ENCODE data around the gene IQCK. TPM values are rescaled to one million over a fixed set of nuclear protein-coding genes. Genes with fewer than 3 reads are reported as not detected.

IQCK gene
- total and polyA plus RNA-seq, 2 donors (not counting 3 experiments of a cell fraction or from before 2014, with no cell fraction given), result 17.2 to 18.1 TPM

DNA sequence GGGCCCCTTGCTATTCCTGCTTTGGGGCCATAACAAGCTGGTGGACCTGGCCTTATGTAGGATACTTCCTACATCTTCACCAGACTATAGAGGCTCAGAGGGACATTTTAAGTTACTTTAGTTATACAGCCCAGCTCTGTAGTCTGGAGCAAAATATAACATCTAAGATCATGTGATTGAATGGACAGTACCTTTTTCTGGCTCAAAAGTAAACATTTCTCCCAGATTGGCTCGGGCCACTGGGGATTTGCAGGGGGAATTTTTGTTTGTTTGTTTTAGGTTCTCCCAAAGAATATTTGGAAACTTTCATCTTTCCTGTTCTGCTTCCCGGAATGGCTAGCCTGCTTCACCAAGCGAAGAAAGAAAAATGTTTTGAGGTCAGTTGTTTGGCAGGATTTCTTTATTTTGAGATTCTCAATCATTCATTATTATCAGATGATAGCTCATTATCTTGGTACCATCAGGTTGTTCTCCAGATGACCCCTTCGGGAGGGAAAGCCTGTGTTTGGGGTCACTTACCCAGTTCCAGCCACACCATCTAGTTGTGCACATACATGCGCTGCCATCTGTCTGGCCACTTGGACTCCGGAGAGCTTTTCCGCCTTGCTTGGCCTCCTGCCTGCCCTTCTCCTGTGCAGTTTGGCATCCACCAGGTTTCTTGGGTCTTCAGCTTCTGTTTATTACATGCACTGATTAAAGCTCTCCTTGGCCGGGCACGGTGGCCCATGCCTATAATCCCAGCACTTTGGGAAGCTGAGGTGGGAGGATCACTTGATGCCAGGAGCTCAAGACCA lies 17.2 kb downstream of the IQCK start:
- H3K79me2 ChIP-seq (ENCODE audit: control insufficient read depth, insufficient read depth, low read length), result no peaks in the 10 kb centered on the region
- no peaks in the 10 kb centered on the region for H3K4me1 ChIP-seq (ENCODE audit: control insufficient read depth, extremely low read depth, insufficient read depth, low read length)
- dilution Hi-C loops (cut with MboI; ENCODE audit: extremely low pct_ligation_motif_present, low sequenced_read_pairs) (no loop called here), intact Hi-C loops (cut with micrococcal nuclease) (no loop called here)
- no peaks in the 10 kb centered on the region for H3K27me3 ChIP-seq (ENCODE audit: control insufficient read depth in 2 of 2, insufficient read depth in 2 of 2, low read length in 2 of 2)
- H3K4me3 ChIP-seq (replicated peaks in 1 of 3; ENCODE audit: insufficient read depth in 1 of 3, low read depth in 1 of 3, low read length in 3 of 3), result no peak overlapping the region
- no peak overlapping the region for H2AFZ ChIP-seq (ENCODE audit: low read depth, low read length)
- DNase-seq (ENCODE audit: low read depth, low spot score), result no peak
- no peak overlapping the region for H3K4me2 ChIP-seq (ENCODE audit: insufficient read depth, low read length)
- no TSS peak for BruUV-seq (replicated peaks)
- TF ChIP-seq POLR2AphosphoS5 (IDR thresholded peaks at IDR 0.05; ENCODE audit: insufficient read depth, low read depth, low read length) (no peak), POLR2A (IDR thresholded peaks at IDR 0.05; ENCODE audit: low read depth, low read length) (no peak), JUN (IDR thresholded peaks at IDR 0.05; ENCODE audit: borderline replicate concordance, insufficient read depth, insufficient read length, low read depth) (no peak), MYC (IDR thresholded peaks at IDR 0.05; ENCODE audit: low read depth, low read length) (no peak), FOS (IDR thresholded peaks at IDR 0.05; ENCODE audit: borderline replicate concordance, insufficient read depth, low read length) (no peak), EZH2 (IDR thresholded peaks at IDR 0.05; ENCODE audit: borderline replicate concordance, low read depth, low read length, severe bottlenecking) (no peak), GATA2 (IDR thresholded peaks at IDR 0.05; ENCODE audit: insufficient read depth, insufficient read length, low read depth, low read length) (no peak)
- TF ChIP-seq, protein P1, sequence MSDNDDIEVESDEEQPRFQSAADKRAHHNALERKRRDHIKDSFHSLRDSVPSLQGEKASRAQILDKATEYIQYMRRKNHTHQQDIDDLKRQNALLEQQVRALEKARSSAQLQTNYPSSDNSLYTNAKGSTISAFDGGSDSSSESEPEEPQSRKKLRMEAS (IDR thresholded peaks at IDR 0.05; ENCODE audit: insufficient read depth, insufficient read length), result no peak
- TF ChIP-seq, protein P2, sequence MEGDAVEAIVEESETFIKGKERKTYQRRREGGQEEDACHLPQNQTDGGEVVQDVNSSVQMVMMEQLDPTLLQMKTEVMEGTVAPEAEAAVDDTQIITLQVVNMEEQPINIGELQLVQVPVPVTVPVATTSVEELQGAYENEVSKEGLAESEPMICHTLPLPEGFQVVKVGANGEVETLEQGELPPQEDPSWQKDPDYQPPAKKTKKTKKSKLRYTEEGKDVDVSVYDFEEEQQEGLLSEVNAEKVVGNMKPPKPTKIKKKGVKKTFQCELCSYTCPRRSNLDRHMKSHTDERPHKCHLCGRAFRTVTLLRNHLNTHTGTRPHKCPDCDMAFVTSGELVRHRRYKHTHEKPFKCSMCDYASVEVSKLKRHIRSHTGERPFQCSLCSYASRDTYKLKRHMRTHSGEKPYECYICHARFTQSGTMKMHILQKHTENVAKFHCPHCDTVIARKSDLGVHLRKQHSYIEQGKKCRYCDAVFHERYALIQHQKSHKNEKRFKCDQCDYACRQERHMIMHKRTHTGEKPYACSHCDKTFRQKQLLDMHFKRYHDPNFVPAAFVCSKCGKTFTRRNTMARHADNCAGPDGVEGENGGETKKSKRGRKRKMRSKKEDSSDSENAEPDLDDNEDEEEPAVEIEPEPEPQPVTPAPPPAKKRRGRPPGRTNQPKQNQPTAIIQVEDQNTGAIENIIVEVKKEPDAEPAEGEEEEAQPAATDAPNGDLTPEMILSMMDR (IDR thresholded peaks at IDR 0.05; ENCODE audit: extremely low read depth in 1 of 2, insufficient read depth in 1 of 2, low read depth in 1 of 2, low read length in 2 of 2), result no peak
- FAIRE-seq, result no peak
- no peaks in the 10 kb centered on the region for H3K9me3 ChIP-seq (replicated peaks; ENCODE audit: control insufficient read depth, insufficient read depth, low read length)
- CTCF ChIA-PET, result interaction anchor here (0.8 to 1.8 kb wide), 3 partner anchors 31 to 149 kb away, joined by 3 to 4 read pairs (median 3); partner anchors contain the start of gene GPRC5B
- no peak overlapping the region for H3K9ac ChIP-seq (replicated peaks; ENCODE audit: extremely low read depth, insufficient read depth, low read length)
- POLR2A ChIA-PET, result no interaction called here
- no peaks in the 10 kb centered on the region for H4K20me1 ChIP-seq (replicated peaks; ENCODE audit: control insufficient read depth, extremely low read depth, insufficient read depth, low read length)
- no peaks in the 10 kb centered on the region for H3K36me3 ChIP-seq (ENCODE audit: control insufficient read depth in 2 of 2, extremely low read depth in 1 of 2, insufficient read depth in 2 of 2, low read length in 2 of 2)
- H3K27ac ChIP-seq (ENCODE audit: insufficient read depth, low read depth, low read length), result no peak overlapping the region
- no peaks in the 10 kb centered on the region for H3K9me1 ChIP-seq (replicated peaks; ENCODE audit: control insufficient read depth, extremely low read depth, insufficient read depth, low read length)

Measured in endothelial cell of umbilical vein (primary cell).